Neural cell (in vitro differentiated cells): ENCODE measurements around the gene RBM15.

Experiments
- TF ChIP-seq, protein P1 (sequence below): fragments of 450-650 bp; IDR thresholded peaks from 2 replicates; pipeline ENCODE4 v1.5.1; 2014; ENCODE audit warnings: antibody characterized with exemption, mild to moderate bottlenecking, moderate library complexity; ENCODE audit not compliant: poor library complexity, severe bottlenecking
- TF ChIP-seq, protein P2 (sequence below): IDR thresholded peaks from 2 replicates; pipeline ENCODE4 v1.6.1; 2012; ENCODE audit warnings: borderline replicate concordance

DNA sequence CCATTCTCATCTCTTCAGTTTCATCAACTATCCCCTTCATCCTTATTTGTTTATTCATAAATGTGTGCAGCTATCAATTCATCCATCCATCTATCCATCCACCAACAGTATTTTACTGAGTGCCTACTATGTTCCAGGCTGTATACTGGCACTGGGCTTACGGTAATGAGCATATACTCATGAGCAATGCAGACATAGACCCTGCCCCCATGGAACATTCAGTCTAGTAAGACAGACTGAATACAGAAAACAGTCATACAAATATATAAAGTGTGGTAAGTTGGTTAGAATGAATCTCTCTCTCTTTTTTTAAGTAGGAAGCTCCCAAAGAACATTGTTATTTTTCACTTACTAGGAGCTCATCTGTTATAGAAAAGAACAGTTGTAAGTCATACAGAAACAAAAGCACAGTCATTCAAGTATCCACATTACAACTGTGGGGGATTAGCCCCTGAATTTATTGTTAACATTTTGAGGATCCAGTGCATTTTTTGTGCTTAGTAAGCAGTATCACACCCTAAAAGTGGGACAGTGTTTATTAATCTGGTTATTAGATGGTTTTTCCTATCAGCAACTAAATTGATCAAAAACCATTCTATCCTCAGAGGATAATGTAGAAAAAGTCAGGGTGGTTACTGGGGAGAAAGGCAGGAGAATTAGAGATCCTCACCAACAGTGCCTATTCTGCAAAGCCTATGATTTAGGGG is 48.0 kb downstream of the RBM15 start:
- TF ChIP-seq, protein P1, sequence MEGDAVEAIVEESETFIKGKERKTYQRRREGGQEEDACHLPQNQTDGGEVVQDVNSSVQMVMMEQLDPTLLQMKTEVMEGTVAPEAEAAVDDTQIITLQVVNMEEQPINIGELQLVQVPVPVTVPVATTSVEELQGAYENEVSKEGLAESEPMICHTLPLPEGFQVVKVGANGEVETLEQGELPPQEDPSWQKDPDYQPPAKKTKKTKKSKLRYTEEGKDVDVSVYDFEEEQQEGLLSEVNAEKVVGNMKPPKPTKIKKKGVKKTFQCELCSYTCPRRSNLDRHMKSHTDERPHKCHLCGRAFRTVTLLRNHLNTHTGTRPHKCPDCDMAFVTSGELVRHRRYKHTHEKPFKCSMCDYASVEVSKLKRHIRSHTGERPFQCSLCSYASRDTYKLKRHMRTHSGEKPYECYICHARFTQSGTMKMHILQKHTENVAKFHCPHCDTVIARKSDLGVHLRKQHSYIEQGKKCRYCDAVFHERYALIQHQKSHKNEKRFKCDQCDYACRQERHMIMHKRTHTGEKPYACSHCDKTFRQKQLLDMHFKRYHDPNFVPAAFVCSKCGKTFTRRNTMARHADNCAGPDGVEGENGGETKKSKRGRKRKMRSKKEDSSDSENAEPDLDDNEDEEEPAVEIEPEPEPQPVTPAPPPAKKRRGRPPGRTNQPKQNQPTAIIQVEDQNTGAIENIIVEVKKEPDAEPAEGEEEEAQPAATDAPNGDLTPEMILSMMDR = no peak
- TF ChIP-seq, protein P2, sequence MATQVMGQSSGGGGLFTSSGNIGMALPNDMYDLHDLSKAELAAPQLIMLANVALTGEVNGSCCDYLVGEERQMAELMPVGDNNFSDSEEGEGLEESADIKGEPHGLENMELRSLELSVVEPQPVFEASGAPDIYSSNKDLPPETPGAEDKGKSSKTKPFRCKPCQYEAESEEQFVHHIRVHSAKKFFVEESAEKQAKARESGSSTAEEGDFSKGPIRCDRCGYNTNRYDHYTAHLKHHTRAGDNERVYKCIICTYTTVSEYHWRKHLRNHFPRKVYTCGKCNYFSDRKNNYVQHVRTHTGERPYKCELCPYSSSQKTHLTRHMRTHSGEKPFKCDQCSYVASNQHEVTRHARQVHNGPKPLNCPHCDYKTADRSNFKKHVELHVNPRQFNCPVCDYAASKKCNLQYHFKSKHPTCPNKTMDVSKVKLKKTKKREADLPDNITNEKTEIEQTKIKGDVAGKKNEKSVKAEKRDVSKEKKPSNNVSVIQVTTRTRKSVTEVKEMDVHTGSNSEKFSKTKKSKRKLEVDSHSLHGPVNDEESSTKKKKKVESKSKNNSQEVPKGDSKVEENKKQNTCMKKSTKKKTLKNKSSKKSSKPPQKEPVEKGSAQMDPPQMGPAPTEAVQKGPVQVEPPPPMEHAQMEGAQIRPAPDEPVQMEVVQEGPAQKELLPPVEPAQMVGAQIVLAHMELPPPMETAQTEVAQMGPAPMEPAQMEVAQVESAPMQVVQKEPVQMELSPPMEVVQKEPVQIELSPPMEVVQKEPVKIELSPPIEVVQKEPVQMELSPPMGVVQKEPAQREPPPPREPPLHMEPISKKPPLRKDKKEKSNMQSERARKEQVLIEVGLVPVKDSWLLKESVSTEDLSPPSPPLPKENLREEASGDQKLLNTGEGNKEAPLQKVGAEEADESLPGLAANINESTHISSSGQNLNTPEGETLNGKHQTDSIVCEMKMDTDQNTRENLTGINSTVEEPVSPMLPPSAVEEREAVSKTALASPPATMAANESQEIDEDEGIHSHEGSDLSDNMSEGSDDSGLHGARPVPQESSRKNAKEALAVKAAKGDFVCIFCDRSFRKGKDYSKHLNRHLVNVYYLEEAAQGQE = no peak
